Stomach (tissue), 19 donors: Measurements from ENCODE around the gene RPS18. TPM values are rescaled to one million over a fixed set of nuclear protein-coding genes. Genes with fewer than 3 reads are reported as not detected.
A peak's percentile ranks its signal among the peaks of the same experiment; 100 is the strongest.
"Not testable (repeated sequence)": the region's sequence is repeated elsewhere in the genome, so short reads cannot be mapped to it uniquely, and the experiment has no call there.

Source experiments
- DNase-seq, 2 donors: peaks; one replicate each; pipeline versions ENCODE4 v3.0.0 to v3.0.0-alpha.2; 2013 to 2019
- H3K27ac ChIP-seq, 5 donors: fragments of 200-600 bp in 4 of 5; sonication (generic) in 4 of 5; one replicate each; pipeline ENCODE4 v1.5.1; 2013 to 2019; ENCODE audit warnings: mild to moderate bottlenecking in 1 of 5, moderate library complexity in 1 of 5
- H3K27me3 ChIP-seq, 3 donors: fragments of 200-600 bp; sonication (generic); one replicate each; pipeline ENCODE4 v1.5.1; 2017 to 2019; ENCODE audit warnings: mixed run types in 1 of 3
- H3K36me3 ChIP-seq, 4 donors: fragments of 200-600 bp; sonication (generic); 1 replicate in 3 of 4; 2 replicates in 1 of 4; pipeline ENCODE4 v1.5.1; 2016 to 2019
- H3K4me1 ChIP-seq, 4 donors: fragments of 200-600 bp; sonication (generic); one replicate each; pipeline ENCODE4 v1.5.1; 2016 to 2019
- H3K4me3 ChIP-seq, 4 donors: fragments of 200-600 bp; sonication (generic) in 3 of 4; one replicate each; pipeline ENCODE4 v1.5.1; 2016 to 2019; ENCODE audit warnings: mild to moderate bottlenecking in 1 of 4
- H3K9me3 ChIP-seq, 4 donors: fragments of 200-600 bp; sonication (generic); one replicate each; pipeline ENCODE4 v1.5.1; 2016 to 2019
- CTCF ChIP-seq, 7 experiments: fragments of 450-650 bp in 4 of 7; fragments of 200-600 bp in 3 of 7; sonication (generic) in 3 of 7; IDR thresholded peaks; one replicate each; pipeline ENCODE4 v1.5.1; 2016 to 2019; ENCODE audit warnings: antibody characterized with exemption in 7 of 7, control low read depth in 2 of 7, mild to moderate bottlenecking in 1 of 7
- EP300 ChIP-seq: sonication (generic); formaldehyde crosslinking; IDR thresholded peaks from one replicate; pipeline ENCODE4 v1.6.1; 2017; ENCODE audit warnings: antibody characterized with exemption
- POLR2A ChIP-seq, 4 donors: fragments of 450-650 bp; IDR thresholded peaks; one replicate each; pipeline ENCODE4 v1.6.1; 2016; ENCODE audit warnings: antibody characterized with exemption in 4 of 4, control low read depth in 2 of 4, mild to moderate bottlenecking in 1 of 4, moderate library complexity in 1 of 4
- POLR2AphosphoS5 ChIP-seq, 3 donors: sonication (generic); formaldehyde crosslinking; IDR thresholded peaks; one replicate each; pipeline ENCODE4 v1.6.1; 2016; ENCODE audit warnings: antibody characterized with exemption in 3 of 3
- WGBS, 5 donors: extraction: QIAGEN DNeasy Blood & Tissue Kit in 3 of 5; methylation state at CpG; one replicate each; pipeline versions ENCODE4 v1.1.5 to v1.1.7; 2013 to 2018; 5-methylcytosine and 5-hydroxymethylcytosine counted together
- intact Hi-C: fragments of 100-400 bp; cut with DNase I; formaldehyde crosslinking; loops from one replicate; pipeline ENCODE4 v1.15.1; 2023; ENCODE audit warnings: low total_unique reads
- long read RNA-seq, 10 donors: transcript quantifications; one replicate each; lab custom pipeline, GENCODE V29; 2026
- polyA plus RNA-seq, 3 donors: library from polyadenylated mRNA; stranded (reverse); fragments of 200-250 nt; gene quantifications; one replicate each; pipeline ENCODE4 v1.2.3, GENCODE V29; 2013
- total RNA-seq, 5 donors: library from RNA; depleted of rRNA; stranded (reverse); fragments of >200 nt; gene quantifications; one replicate each; pipeline versions ENCODE4 v1.1.0 to v1.2.3, GENCODE V29; 2014 to 2016
- donor health status: healthy with polysubstance abuse.
- donor health status: Bipolar disorder and iron deficiency.
- donor health status: healthy.

The RPS18 gene
- total RNA-seq (1,000 to 10,000 TPM in 4 of 5 donors, 100 to 1,000 TPM in 1; 279 to 3,666 (median 1,718) TPM), polyA plus RNA-seq (1,000 to 10,000 TPM; 4,575 to 9,227 (median 6,928) TPM)
- long read RNA-seq, donor 1, transcript RPS18-236 (5 exons, 996 nt) = minor isoform, 40 of 937 reads
- long read RNA-seq, donor 1, transcript RPS18-230 (6 exons, 613 nt) = major isoform, 788 of 937 reads
- long read RNA-seq, donor 1, transcript RPS18-235 (3 exons, 413 nt) = minor isoform, 7 of 937 reads
- long read RNA-seq, donor 1, transcript RPS18-237 (5 exons, 642 nt) = minor isoform, 11 of 937 reads
- long read RNA-seq, donor 1, partial matches to known transcripts = 39 of 937 reads
- long read RNA-seq, donor 1, other reads (novel, unspliced or antisense) = 51 of 937 reads
- long read RNA-seq, donor 2, transcript RPS18-236 (5 exons, 996 nt) = minor isoform, 38 of 1,281 reads
- long read RNA-seq, donor 2, transcript RPS18-230 (6 exons, 613 nt) = major isoform, 1,116 of 1,281 reads
- long read RNA-seq, donor 2, transcript RPS18-233 (6 exons, 589 nt) = minor isoform, 6 of 1,281 reads
- long read RNA-seq, donor 2, transcript RPS18-237 (5 exons, 642 nt) = minor isoform, 10 of 1,281 reads
- long read RNA-seq, donor 2, partial matches to known transcripts = 23 of 1,281 reads
- long read RNA-seq, donor 2, other reads (novel, unspliced or antisense) = 81 of 1,281 reads
- long read RNA-seq, donor 3, transcript RPS18-230 (6 exons, 613 nt) = major isoform, 1,027 of 1,211 reads
- long read RNA-seq, donor 3, transcript RPS18-235 (3 exons, 413 nt) = minor isoform, 13 of 1,211 reads
- long read RNA-seq, donor 3, transcript RPS18-233 (6 exons, 589 nt) = minor isoform, 7 of 1,211 reads
- long read RNA-seq, donor 3, transcript RPS18-236 (5 exons, 996 nt) = minor isoform, 52 of 1,211 reads
- long read RNA-seq, donor 3, partial matches to known transcripts = 38 of 1,211 reads
- long read RNA-seq, donor 3, other reads (novel, unspliced or antisense) = 70 of 1,211 reads
- long read RNA-seq, donor 4, transcript RPS18-236 (5 exons, 996 nt) = minor isoform, 7 of 154 reads
- long read RNA-seq, donor 4, transcript RPS18-230 (6 exons, 613 nt) = major isoform, 142 of 154 reads
- long read RNA-seq, donor 4, partial matches to known transcripts = 0 of 154 reads
- long read RNA-seq, donor 4, other reads (novel, unspliced or antisense) = 0 of 154 reads
- long read RNA-seq, donor 5, transcript RPS18-230 (6 exons, 613 nt) = major isoform, 1,194 of 1,439 reads
- long read RNA-seq, donor 5, transcript RPS18-235 (3 exons, 413 nt) = minor isoform, 14 of 1,439 reads
- long read RNA-seq, donor 5, transcript RPS18-236 (5 exons, 996 nt) = minor isoform, 45 of 1,439 reads
- long read RNA-seq, donor 5, transcript RPS18-237 (5 exons, 642 nt) = minor isoform, 21 of 1,439 reads
- long read RNA-seq, donor 5, partial matches to known transcripts = 65 of 1,439 reads
- long read RNA-seq, donor 5, other reads (novel, unspliced or antisense) = 96 of 1,439 reads
- long read RNA-seq, donor 6, transcript RPS18-236 (5 exons, 996 nt) = minor isoform, 176 of 4,412 reads
- long read RNA-seq, donor 6, transcript RPS18-230 (6 exons, 613 nt) = major isoform, 3,818 of 4,412 reads
- long read RNA-seq, donor 6, transcript RPS18-237 (5 exons, 642 nt) = minor isoform, 26 of 4,412 reads
- long read RNA-seq, donor 6, transcript RPS18-235 (3 exons, 413 nt) = minor isoform, 31 of 4,412 reads
- long read RNA-seq, donor 6, partial matches to known transcripts = 134 of 4,412 reads
- long read RNA-seq, donor 6, other reads (novel, unspliced or antisense) = 211 of 4,412 reads
- long read RNA-seq, donor 7, transcript RPS18-236 (5 exons, 996 nt) = minor isoform, 58 of 1,844 reads
- long read RNA-seq, donor 7, transcript RPS18-230 (6 exons, 613 nt) = major isoform, 1,555 of 1,844 reads
- long read RNA-seq, donor 7, transcript RPS18-235 (3 exons, 413 nt) = minor isoform, 28 of 1,844 reads
- long read RNA-seq, donor 7, transcript RPS18-237 (5 exons, 642 nt) = minor isoform, 9 of 1,844 reads
- long read RNA-seq, donor 7, partial matches to known transcripts = 92 of 1,844 reads
- long read RNA-seq, donor 7, other reads (novel, unspliced or antisense) = 98 of 1,844 reads
- long read RNA-seq, donor 8, transcript RPS18-230 (6 exons, 613 nt) = major isoform, 1,695 of 1,976 reads
- long read RNA-seq, donor 8, transcript RPS18-236 (5 exons, 996 nt) = minor isoform, 60 of 1,976 reads
- long read RNA-seq, donor 8, transcript RPS18-235 (3 exons, 413 nt) = minor isoform, 9 of 1,976 reads
- long read RNA-seq, donor 8, transcript RPS18-237 (5 exons, 642 nt) = minor isoform, 18 of 1,976 reads
- long read RNA-seq, donor 8, partial matches to known transcripts = 71 of 1,976 reads
- long read RNA-seq, donor 8, other reads (novel, unspliced or antisense) = 117 of 1,976 reads
- long read RNA-seq, donor 9, transcript RPS18-237 (5 exons, 642 nt) = minor isoform, 20 of 1,773 reads
- long read RNA-seq, donor 9, transcript RPS18-235 (3 exons, 413 nt) = minor isoform, 23 of 1,773 reads
- long read RNA-seq, donor 9, transcript RPS18-230 (6 exons, 613 nt) = major isoform, 1,453 of 1,773 reads
- long read RNA-seq, donor 9, transcript RPS18-236 (5 exons, 996 nt) = minor isoform, 62 of 1,773 reads
- long read RNA-seq, donor 9, partial matches to known transcripts = 106 of 1,773 reads
- long read RNA-seq, donor 9, other reads (novel, unspliced or antisense) = 97 of 1,773 reads
- long read RNA-seq, donor 10, transcript RPS18-236 (5 exons, 996 nt) = minor isoform, 32 of 849 reads
- long read RNA-seq, donor 10, transcript RPS18-237 (5 exons, 642 nt) = minor isoform, 5 of 849 reads
- long read RNA-seq, donor 10, transcript RPS18-230 (6 exons, 613 nt) = major isoform, 743 of 849 reads
- long read RNA-seq, donor 10, partial matches to known transcripts = 24 of 849 reads
- long read RNA-seq, donor 10, other reads (novel, unspliced or antisense) = 40 of 849 reads

GRCh38 chr6:33271468-33272274 lies at the start of gene RPS18, which contains the start of gene VPS52:
Gene RPS18, plus strand, starts transcription at chr6:33272075. Its CDS starts 45 bp downstream, at chr6:33272120.
Gene VPS52, minus strand, starts transcription at chr6:33271876. Its CDS starts 201 bp downstream, at chr6:33271675.
- peak; percentile 98 to 100 (median 99) for TF ChIP-seq POLR2AphosphoS5 (IDR thresholded peaks at IDR 0.05)
- TF ChIP-seq EP300 = no peak
- TF ChIP-seq CTCF (IDR thresholded peaks at IDR 0.05) = no peak
- peak in 2 of 4 donors; percentile 75 to 93 for TF ChIP-seq POLR2A (IDR thresholded peaks at IDR 0.05)
- WGBS, 5 donors = 0 to 1% (median 0%) methylated on average over 40 to 48 of the region's 48 CpGs
- H3K36me3 ChIP-seq = peaks cover 58 to 65% (median 64%) of the 10 kb centered on the region in 4 donors

GRCh38 chr6:33226503-33227120 lies 45.3 kb upstream of the RPS18 start:
- H3K27me3 ChIP-seq = peaks cover 0 to 47% (median 0%) of the 10 kb centered on the region in 3 donors
- H3K4me3 ChIP-seq, H3K36me3 ChIP-seq, H3K4me1 ChIP-seq, DNase-seq, H3K27ac ChIP-seq, H3K9me3 ChIP-seq, intact Hi-C loops: not testable (repeated sequence)
- 43 to 61% (median 44%) methylated on average over 14 of the region's 14 CpGs for WGBS, 5 donors

More at GRCh38 chr6:33271468-33272274, at the start of gene RPS18, which contains the start of gene VPS52:
- intact Hi-C loops = no loop called here
- Histone ChIP-seq H3K27ac (peak within 1 kb of the TSS; percentile 91 to 96 (median 93)), H3K4me3 (peak within 1 kb of the TSS; percentile 63 to 77 (median 70)), H3K27me3 (no peaks in the 10 kb centered on the region), H3K9me3 (no peaks in the 10 kb centered on the region), H3K4me1 (peaks cover 43 to 67% (median 62%) of the 10 kb centered on the region in 4 donors)
- peak; percentile 95 to 99 for DNase-seq
